Activated T-cell treated with anti-CD3 and anti-CD28 coated beads, Interleukin-2, amount 50 U/mL, for 4 hours (primary cell): ENCODE data around the gene SNRPB. TPM values are rescaled to one million over a fixed set of nuclear protein-coding genes. Genes with fewer than 3 reads are reported as not detected.

ENCODE experiments used
- ATAC-seq, 2 donors: fragments of 200-7000 bp; cut with Tn5 transposase; one replicate each; pipeline ENCODE4 v1.10.0; 2021
- DNase-seq: peaks from one replicate; pipeline ENCODE4 v3.0.0-alpha.2; 2020
- H3K27me3 Mint-ChIP-seq: one replicate; pipeline ENCODE4 v1.8.0; 2021; ENCODE audit warnings: low read depth, mixed read lengths
- H3K36me3 Mint-ChIP-seq: one replicate; pipeline ENCODE4 v1.8.0; 2022; ENCODE audit warnings: mixed read lengths; ENCODE audit not compliant: insufficient read depth
- H3K4me1 Mint-ChIP-seq: one replicate; pipeline ENCODE4 v1.8.0; 2021; ENCODE audit warnings: low read depth, mixed read lengths
- H3K4me3 Mint-ChIP-seq: one replicate; pipeline ENCODE4 v1.8.0; 2021; ENCODE audit warnings: mild to moderate bottlenecking, moderate library complexity, mixed read lengths
- H3K9me3 Mint-ChIP-seq: one replicate; pipeline ENCODE4 v1.8.0; 2021; ENCODE audit warnings: mixed read lengths
- total RNA-seq, 3 donors: library from RNA; stranded (reverse); gene quantifications; one replicate each; pipeline ENCODE4 v1.2.1, GENCODE V29; 2021

SNRPB gene
- total RNA-seq, 3 donors from 2014 or later = 613 to 744 (median 635) TPM

DNA sequence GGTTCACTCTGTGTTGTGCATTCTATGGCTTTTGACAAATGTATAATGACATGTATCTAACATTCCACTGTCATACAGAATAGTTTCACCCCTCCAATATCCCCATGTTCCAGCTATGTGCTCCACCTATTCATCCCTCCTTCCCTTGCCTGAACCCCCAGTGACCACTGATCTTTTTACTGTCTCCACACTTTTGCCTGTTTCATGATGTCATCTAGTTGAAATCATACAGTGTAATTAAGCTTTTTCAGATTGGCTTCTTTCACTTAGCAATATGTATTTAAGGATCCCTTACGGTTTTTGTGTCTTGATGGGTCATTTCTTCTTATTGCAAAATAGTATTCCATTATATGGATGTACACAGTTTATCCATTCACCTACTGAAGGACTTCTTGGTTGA, 50.1 kb downstream of the SNRPB start:
- Mint-ChIP-seq H3K36me3 (no peaks in the 10 kb centered on the region), H3K4me1 (no peaks in the 10 kb centered on the region), H3K27me3 (peaks cover 9% of the 10 kb centered on the region), H3K9me3 (no peaks in the 10 kb centered on the region), H3K4me3 (no peak overlapping the region)
- DNase-seq (no peak), ATAC-seq (no peak)

- Mint-ChIP-seq H3K27me3 (peaks cover 13% of the 10 kb centered on the region), H3K4me1 (no peaks in the 10 kb centered on the region), H3K9me3 (no peaks in the 10 kb centered on the region), H3K4me3 (no peak overlapping the region), H3K36me3 (no peaks in the 10 kb centered on the region)
- ATAC-seq (no peak), DNase-seq (no peak)
Measured at GRCh38 chr20:2418388-2418787, 52.2 kb downstream of the SNRPB start.

GRCh38 chr20:2417213-2417541, 53.4 kb downstream of the SNRPB start:
- no peaks in the 10 kb centered on the region for H3K4me1 Mint-ChIP-seq
- H3K27me3 Mint-ChIP-seq = peaks cover 17% of the 10 kb centered on the region
- DNase-seq (no peak), ATAC-seq (no peak)
- H3K36me3 Mint-ChIP-seq = no peaks in the 10 kb centered on the region
- H3K9me3 Mint-ChIP-seq = no peaks in the 10 kb centered on the region
- no peak overlapping the region for H3K4me3 Mint-ChIP-seq

DNA sequence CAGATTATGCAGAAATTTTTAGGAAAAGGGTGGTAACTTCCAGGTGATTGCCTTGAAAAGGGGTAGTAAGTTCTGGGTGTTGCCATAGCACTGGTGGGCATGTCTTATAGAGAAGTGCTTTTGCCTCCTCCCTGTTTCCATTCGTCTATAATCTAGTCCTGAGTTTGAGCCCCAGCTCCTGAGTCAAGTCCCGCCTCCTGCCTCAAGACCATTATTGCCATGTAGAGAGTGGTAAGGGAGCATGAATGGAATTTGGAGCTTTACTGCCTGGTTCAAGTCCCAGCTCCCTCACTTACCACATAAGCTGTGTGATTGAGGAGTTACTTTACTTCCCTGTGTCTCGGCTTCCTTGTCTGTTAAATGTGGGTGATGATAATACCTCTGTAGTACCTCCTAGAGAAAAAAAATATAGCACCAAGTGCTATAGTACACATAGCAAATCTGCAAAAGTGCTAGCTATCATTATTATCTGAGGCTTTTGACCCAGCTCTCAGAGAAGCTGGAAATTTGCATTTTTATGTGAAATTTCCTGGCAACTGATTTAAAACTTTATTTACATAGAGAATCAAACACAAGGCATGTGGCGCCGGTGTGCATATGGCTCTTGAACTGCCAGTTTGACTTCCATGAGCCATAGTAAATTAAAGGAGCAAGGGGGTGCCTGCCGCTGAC, 53.9 kb downstream of the SNRPB start:
- no peak overlapping the region for H3K4me3 Mint-ChIP-seq
- H3K27me3 Mint-ChIP-seq = peaks cover 18% of the 10 kb centered on the region
- no peak for ATAC-seq
- no peaks in the 10 kb centered on the region for H3K4me1 Mint-ChIP-seq
- no peak for DNase-seq
- H3K36me3 Mint-ChIP-seq = no peaks in the 10 kb centered on the region
- no peaks in the 10 kb centered on the region for H3K9me3 Mint-ChIP-seq

Other genes starting within 250 kb of the SNRPB start
- under 1 TPM in 1 of 3 donors, not detected in 2; 0.26 TPM for gene TGM3, start 174.8 kb downstream of the SNRPB start, total RNA-seq
- not detected for gene TGM6, start 89.9 kb downstream of the SNRPB start, total RNA-seq
- 10 to 100 TPM; 10.4 to 13.7 (median 11.9) TPM for gene ZNF343, start 38.1 kb upstream of the SNRPB start, total RNA-seq
- not detected for gene TMC2, start 65.8 kb upstream of the SNRPB start, total RNA-seq
- 1,000 to 10,000 TPM; 1,094 to 1,238 (median 1,145) TPM for gene NOP56, start 181.8 kb upstream of the SNRPB start, total RNA-seq
- gene IDH3B, start 193.4 kb upstream of the SNRPB start, total RNA-seq = 100 to 1,000 TPM; 150 to 160 (median 158) TPM
- 1 to 10 TPM in 1 of 3 donors, under 1 TPM in 2; 0.33 to 1.1 (median 0.76) TPM for gene EBF4, start 222.0 kb upstream of the SNRPB start, total RNA-seq